ENCODE results near the gene TPPP2.

The TPPP2 gene

DNA sequence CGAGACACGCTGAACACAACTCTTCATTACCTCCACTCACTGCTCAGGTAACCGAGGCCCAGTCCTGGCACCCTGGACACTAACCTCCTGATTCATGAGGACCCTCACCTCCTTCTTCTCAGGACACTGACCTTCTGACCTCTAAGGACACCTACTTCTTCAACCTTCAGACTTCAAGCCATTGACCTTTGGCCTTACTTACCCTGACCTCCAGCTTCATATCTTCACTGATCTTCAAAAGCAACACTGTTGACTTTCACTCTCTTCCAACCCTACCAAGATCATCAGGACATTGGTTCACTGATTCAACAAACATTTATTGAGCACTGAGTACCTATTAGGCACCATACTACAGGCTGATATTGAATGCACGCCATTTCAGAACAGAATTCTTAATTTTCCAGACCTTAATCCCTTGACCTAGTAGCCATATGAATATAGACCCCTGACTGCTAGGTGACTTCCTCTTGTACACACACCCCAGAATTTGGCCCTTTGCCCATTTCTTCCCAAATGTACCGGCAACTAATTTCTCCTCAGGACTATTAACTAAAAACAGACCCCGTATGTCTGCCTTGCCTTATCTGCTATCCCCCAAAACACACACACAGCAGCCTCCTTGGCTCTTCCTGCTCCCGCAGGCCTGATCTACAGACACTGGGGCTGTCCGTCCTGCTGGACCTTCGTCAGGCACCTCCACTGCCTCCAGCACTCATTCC, 45.9 kb downstream of the TPPP2 start:
- DNase-seq (ENCODE audit: low read depth, low spot score) = no peak

- DNase-seq (ENCODE audit: low read depth, low spot score) = no peak
Observed at GRCh38 chr14:21077672-21078071, 47.7 kb downstream of the TPPP2 start.

GRCh38 chr14:21078287-21078686, 48.3 kb downstream of the TPPP2 start:
- DNase-seq (ENCODE audit: low read depth, low spot score) = no peak

DNA sequence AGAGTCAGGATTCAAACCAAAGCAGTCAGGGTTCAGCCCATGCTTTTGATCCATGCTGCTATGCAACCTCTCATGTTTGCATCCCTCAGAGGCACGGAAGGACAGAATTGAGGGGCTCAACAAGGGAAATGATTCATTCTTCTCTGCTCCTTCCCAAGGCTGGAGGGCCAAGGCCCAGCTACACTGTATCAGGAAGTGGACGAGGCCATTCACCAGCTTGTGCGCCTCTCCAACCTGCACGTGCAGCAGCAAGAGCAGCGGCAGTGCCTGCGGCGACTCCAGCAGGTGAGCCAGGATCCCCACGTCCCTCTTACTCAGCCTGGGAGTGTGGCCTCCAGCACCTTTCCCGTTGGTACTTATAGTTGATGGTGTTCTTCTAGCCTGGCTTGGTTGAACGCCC, 48.7 kb downstream of the TPPP2 start:
- DNase-seq (ENCODE audit: low read depth, low spot score) = no peak

DNA sequence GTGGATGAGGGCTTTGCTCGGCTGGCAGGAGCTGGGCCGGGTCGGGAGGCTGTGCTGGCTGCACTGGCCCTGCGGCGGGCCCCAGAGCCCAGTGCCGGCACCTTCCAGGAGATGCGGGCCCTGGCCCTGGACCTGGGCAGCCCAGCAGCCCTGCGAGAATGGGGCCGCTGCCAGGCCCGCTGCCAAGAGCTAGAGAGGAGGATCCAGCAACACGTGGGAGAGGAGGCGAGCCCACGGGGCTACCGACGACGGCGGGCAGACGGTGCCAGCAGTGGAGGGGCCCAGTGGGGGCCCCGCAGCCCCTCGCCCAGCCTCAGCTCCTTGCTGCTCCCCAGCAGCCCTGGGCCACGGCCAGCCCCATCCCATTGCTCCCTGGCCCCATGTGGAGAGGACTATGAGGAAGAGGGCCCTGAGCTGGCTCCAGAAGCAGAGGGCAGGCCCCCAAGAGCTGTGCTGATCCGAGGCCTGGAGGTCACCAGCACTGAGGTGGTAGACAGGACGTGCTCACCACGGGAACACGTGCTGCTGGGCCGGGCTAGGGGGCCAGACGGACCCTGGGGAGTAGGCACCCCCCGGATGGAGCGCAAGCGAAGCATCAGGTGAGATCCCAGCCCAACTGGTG, 51.6 kb downstream of the TPPP2 start:
- no peak for DNase-seq (ENCODE audit: low read depth, low spot score)
